IPS DF 6.9 (cell line): ENCODE measurements around the gene NXPH4.

Source experiments
- DNase-seq: peaks from one replicate; pipeline ENCODE4 v3.0.0-alpha.2; 2013; ENCODE audit warnings: low read depth, low spot score
- H3K27ac ChIP-seq: one replicate; pipeline ENCODE4 v1.5.1; 2013; ENCODE audit warnings: low read length, control low read depth
- H3K27me3 ChIP-seq: 2 replicates; pipeline ENCODE4 v1.6.1; 2013; ENCODE audit warnings: mild to moderate bottlenecking, low read length; ENCODE audit not compliant: control insufficient read depth, insufficient read depth
- H3K36me3 ChIP-seq: 2 replicates; pipeline ENCODE4 v1.6.1; 2013; ENCODE audit warnings: low read length; ENCODE audit not compliant: control insufficient read depth, insufficient read depth
- H3K4me1 ChIP-seq: 2 replicates; pipeline ENCODE4 v1.6.1; 2013; ENCODE audit warnings: low read length; ENCODE audit not compliant: control insufficient read depth, insufficient read depth
- H3K4me3 ChIP-seq: 2 replicates; pipeline ENCODE4 v1.5.1; 2013; ENCODE audit warnings: mild to moderate bottlenecking, low read length
- H3K9me3 ChIP-seq: 2 replicates; pipeline ENCODE4 v1.6.1; 2013; ENCODE audit warnings: low read length, inconsistent platforms; ENCODE audit not compliant: control insufficient read depth, insufficient read depth
- WGBS: extraction: QIAGEN DNeasy Blood & Tissue Kit; methylation state at CpG from one replicate; pipeline ENCODE4 v1.1.7; 2013; ENCODE audit warnings: mixed read lengths, missing lambda C conversion rate; ENCODE audit not compliant: insufficient read length, insufficient coverage; 5-methylcytosine and 5-hydroxymethylcytosine counted together

The NXPH4 gene

DNA sequence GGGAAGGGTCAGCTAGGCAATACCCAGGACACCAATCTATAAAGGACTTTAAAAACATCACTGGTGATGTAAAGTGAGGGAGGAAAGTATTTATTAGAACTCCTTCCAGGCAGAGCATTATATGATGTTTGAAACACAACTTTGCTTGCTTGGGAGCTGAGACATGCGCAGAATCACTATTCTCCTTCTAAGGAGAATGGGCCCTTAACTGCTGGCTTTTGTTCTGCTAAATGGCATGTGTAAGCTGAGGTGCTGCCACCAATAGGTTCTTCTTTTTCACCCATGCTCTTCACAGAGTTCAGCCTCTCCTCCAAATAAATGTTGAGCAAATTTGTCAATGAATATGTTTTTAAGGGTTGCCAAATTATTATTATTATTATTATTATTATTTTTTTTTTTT, 30.4 kb downstream of the NXPH4 start:
- no peak for DNase-seq
- Histone ChIP-seq H3K9me3 (no peaks in the 10 kb centered on the region), H3K27me3 (peaks cover 3% of the 10 kb centered on the region), H3K4me1 (peaks cover 14% of the 10 kb centered on the region), H3K4me3 (no peak overlapping the region), H3K36me3 (no peaks in the 10 kb centered on the region), H3K27ac (no peak overlapping the region)
- no CpG with 5 or more reads among the region's 1 CpG for WGBS

DNA sequence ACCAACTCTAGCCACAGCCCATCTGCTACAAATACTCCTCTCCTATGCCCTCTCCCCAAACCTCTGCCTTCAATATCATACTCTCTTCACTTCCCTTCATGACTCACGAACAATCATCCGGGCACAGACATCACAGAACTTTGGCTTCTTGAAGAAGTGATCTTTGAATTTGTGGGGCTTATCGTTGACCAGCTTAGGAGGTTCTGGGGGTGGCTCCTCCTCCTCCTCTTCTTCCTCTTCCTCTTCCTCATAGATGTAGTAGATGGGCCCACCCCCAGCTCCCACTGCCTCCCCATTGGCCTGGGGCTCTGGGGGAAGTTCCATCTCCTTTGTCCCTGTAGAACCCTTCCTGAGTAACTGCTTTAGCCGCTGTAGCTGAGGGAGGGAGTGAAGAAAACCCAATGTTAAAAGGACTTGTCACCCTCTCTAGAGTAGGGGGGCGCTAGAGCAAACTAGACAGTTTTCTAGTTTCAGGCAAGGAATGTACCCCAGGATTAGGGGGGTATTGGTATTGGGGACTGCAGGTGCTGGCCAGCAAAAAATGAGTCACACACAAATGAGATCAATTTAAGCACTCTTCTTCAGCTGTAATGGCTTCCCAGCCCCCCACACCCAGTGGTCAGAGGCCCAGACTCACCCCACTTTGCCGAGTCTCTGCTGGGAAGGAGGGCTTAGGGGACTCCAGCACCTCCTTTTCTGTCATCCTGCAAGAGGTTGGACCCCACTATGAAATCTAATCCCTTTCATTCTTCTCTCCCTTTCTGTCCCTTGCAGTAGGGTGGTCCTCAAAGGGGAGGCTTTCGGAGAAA, 32.5 kb downstream of the NXPH4 start:
- no peak overlapping the region for H3K4me3 ChIP-seq
- no peaks in the 10 kb centered on the region for H3K27me3 ChIP-seq
- no peak for DNase-seq
- no CpG with 5 or more reads among the region's 7 CpGs for WGBS
- H3K27ac ChIP-seq, result no peak overlapping the region
- no peaks in the 10 kb centered on the region for H3K36me3 ChIP-seq
- H3K9me3 ChIP-seq, result no peaks in the 10 kb centered on the region
- peaks cover 9% of the 10 kb centered on the region for H3K4me1 ChIP-seq

DNA sequence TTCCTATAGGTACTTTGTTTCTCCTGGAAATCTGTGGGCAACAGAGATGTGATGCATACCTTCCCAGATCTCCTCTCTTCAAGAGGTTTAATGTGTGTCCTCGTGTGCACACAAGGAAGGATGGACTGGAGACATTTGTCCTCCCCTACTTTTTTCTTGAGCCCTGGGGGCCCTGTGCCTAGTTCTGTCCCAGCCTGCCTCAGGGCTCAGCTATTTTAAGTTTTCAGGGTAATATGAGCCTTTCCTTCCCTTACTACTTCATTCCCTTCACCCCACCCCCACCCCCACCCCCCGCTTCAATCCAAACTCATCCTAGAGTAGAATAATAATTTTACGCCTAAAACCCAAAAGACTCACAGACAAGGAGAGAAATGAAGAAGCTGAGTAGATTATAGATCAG, 33.9 kb downstream of the NXPH4 start:
- Histone ChIP-seq H3K27me3 (no peaks in the 10 kb centered on the region), H3K4me1 (peaks cover 8% of the 10 kb centered on the region), H3K27ac (no peak overlapping the region), H3K9me3 (no peaks in the 10 kb centered on the region), H3K36me3 (no peaks in the 10 kb centered on the region; the same call in 1 of the 2 replicates), H3K4me3 (no peak overlapping the region)
- no peak for DNase-seq
- WGBS, result 100% methylated on average over 2 of the region's 3 CpGs

DNA sequence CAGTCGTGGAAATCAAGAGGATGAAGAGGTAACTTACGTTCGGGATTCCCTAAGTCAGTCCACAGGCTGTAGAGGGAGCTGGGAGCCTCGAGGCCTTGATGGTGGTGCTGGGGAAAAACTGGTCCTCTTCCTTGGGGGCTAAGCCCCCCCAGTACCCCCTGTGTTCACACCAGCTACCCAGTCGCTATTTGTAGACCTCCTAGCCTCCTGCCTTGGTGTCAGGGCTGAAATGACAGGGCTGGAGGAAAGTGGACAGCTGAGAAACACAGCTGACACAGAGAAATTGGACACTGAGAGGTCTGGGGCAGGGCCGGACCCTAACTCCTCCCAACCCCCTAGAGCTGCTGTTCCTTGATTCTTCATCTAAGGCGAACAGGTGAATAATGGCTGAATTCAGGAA, 34.4 kb downstream of the NXPH4 start, which contains the start of gene STAC3:
STAC3 (minus strand) TSS at position 232 of the 400 bp plus-strand sequence. CDS start 1,551 bp downstream, outside the sequence.
- DNase-seq, result no peak
- no CpG with 5 or more reads among the region's 7 CpGs for WGBS
- no peaks in the 10 kb centered on the region; the same call in 1 of the 2 replicates for H3K36me3 ChIP-seq
- peaks cover 8% of the 10 kb centered on the region for H3K4me1 ChIP-seq
- H3K4me3 ChIP-seq, result no peak within 1 kb of the TSS
- H3K9me3 ChIP-seq, result no peaks in the 10 kb centered on the region
- no peak within 1 kb of the TSS for H3K27ac ChIP-seq
- no peaks in the 10 kb centered on the region for H3K27me3 ChIP-seq

DNA sequence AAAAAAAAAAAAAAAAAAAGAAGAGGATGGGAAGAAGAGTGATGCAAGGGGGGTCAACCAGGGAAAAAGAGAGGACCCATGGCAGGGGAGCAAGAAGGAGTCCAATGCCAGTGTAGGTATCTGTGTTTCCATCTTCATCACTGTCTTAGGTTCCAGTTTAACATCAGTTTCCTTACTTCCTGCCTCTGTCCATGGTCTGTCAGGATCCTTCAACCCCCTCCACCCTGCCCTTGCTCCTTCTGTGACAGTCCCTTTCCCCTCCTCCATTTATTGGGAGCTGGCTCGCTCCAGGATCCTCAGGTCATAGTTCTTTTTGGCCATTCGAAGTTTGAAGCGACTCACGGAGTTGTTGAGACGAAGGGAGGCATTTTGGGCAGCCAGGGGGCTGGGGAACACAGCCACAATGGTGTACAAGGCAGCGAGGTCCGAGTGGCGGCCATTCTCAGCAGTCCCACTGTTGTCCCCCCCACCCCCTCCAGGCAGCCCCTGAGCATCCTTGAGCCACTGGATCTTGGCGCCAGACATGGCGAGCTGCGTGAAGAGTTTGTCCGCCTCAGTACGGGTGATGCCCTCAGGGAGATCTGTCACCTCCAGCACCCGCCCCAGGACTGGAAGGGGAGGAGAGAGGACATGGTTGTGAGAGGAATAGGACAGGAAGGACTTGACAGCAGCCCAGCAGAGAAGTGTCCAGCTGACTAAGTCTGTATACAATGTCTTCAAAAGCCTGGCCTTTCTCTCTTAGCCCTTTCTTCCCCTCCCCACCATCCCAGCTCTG, 38.1 kb downstream of the NXPH4 start:
- Histone ChIP-seq H3K4me1 (peaks cover 4% of the 10 kb centered on the region; the same call in 1 of the 2 replicates), H3K36me3 (peaks cover 3% of the 10 kb centered on the region; the same call in 1 of the 2 replicates), H3K27me3 (no peaks in the 10 kb centered on the region), H3K27ac (no peak overlapping the region), H3K4me3 (no peak overlapping the region), H3K9me3 (no peaks in the 10 kb centered on the region)
- no CpG with 5 or more reads among the region's 14 CpGs for WGBS
- no peak for DNase-seq

DNA sequence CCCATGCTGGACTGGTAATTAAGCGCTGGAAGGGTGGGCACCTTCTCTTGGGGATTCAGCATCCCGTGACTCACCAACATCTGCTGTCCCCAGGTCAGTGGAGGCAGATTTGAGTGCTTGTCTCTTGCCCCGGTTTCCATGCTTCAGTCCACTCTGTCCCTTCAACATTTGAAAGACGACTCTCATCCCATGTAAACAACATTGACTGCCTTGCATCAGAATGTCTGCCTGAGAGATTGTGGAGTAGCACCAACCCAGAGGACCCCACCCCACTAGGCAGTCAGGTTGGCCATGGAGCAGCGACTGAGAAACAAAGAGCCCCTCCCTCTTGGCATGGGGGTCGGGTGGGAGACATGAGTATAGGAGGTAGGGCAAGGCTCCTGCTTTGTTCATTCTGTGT, 39.3 kb downstream of the NXPH4 start:
- DNase-seq, result no peak
- Histone ChIP-seq H3K36me3 (peaks cover 3% of the 10 kb centered on the region; the same call in 1 of the 2 replicates), H3K4me1 (peaks cover 1% of the 10 kb centered on the region; the same call in 1 of the 2 replicates), H3K27ac (no peak overlapping the region), H3K27me3 (no peaks in the 10 kb centered on the region), H3K4me3 (no peak overlapping the region), H3K9me3 (no peaks in the 10 kb centered on the region)
- WGBS, result no CpG with 5 or more reads among the region's 6 CpGs

DNA sequence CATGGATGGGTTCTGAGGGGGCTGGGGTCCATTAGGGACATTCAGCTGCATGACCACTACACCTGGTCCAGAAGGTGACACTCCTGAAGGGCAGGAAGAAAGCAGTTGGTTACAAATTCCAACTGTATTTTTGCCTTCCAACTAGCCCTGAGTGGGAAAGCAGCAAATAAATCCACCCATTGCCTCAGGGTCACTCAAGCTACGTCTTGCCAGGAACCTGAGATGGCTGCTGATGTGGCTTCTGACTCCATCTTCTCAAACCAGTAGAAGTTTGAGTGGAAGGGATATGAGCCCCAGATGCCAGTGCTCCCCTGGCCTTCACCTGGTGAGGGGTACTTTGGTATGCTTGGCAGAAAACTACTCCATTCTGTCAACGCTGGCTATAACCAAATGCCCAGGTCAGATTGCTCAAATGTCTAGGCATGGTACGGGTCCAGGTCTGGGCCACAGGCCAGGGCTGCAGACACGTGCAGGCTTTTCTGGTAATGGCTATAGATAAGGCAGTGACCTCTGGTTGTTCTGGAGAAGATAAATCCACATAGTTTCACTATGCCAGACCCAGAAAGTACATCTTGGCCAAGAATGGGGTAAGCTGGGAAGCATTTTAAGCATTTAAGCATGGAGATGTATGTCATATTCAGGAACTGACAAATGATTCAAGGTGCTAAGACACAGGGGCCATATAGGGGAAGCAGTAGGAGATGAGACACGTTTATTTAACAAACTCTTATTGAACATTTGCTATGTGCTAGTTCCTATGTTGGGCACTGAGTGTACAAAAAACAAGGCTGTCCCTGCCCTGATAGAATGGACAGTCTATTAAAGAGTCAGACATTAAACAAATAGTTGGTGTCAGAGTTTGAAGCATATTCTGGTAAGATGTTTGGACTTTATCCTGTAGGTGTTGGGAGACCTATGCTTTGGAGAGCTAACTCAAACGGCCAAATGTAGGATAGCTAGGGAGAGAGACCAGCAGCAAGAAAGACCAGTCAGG, 42.7 kb downstream of the NXPH4 start:
- no CpG with 5 or more reads among the region's 6 CpGs for WGBS
- Histone ChIP-seq H3K27ac (no peak overlapping the region), H3K36me3 (peaks cover 3% of the 10 kb centered on the region; the same call in 1 of the 2 replicates), H3K4me1 (no peaks in the 10 kb centered on the region), H3K9me3 (no peaks in the 10 kb centered on the region), H3K4me3 (no peak overlapping the region), H3K27me3 (no peaks in the 10 kb centered on the region)
- DNase-seq, result no peak

DNA sequence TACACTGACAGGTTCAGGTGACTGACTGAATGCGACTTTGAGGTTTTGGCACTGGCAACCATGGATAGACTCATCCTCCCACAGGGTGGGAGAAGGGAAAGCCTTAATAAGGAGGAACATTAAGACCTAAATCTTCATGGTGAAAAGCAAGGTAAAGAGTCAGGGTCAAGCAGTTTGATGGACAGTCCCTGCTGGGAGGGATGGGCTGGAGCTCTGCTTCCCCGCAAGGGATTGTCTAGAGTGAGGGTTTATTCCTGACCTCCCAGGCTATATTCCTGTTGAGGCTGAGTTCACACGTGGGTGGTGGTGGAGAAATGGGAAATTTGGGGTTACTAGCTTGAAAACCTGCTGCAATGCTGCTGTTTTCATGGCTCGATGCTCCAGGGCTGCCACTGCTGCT, 43.8 kb downstream of the NXPH4 start:
- no peak overlapping the region for H3K4me3 ChIP-seq
- H3K27ac ChIP-seq, result no peak overlapping the region
- H3K4me1 ChIP-seq, result no peaks in the 10 kb centered on the region
- no peak for DNase-seq
- no CpG with 5 or more reads among the region's 4 CpGs for WGBS
- peaks cover 3% of the 10 kb centered on the region; the same call in 1 of the 2 replicates for H3K36me3 ChIP-seq
- no peaks in the 10 kb centered on the region for H3K27me3 ChIP-seq
- H3K9me3 ChIP-seq, result no peaks in the 10 kb centered on the region

DNA sequence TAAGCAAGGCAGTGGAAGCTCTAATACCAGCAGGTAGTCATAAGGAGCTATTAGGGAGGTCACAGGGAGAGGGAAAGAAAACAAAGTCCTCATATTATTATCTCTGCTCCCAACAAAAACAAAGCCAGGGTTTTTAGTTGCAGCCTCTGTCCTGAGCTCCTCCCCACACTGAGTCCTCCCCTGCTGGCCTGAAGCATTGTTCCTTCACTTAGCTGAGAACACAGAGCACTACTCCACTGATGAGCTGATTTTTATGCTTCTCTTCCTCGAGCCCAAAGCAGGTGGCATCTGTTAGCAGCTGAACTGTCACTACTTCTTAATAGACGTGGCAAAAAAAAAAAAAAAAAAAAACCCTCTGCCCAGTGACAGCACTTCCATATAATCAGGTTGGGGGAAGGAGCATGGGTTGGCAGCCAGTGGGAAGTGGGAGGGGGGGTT, 44.9 kb downstream of the NXPH4 start:
- no peaks in the 10 kb centered on the region for H3K9me3 ChIP-seq
- no peak overlapping the region for H3K27ac ChIP-seq
- 0 out of 2 replicates have a peak, but pooled peaks cover 3% of the 10 kb centered on the region for H3K36me3 ChIP-seq
- no peak for DNase-seq
- H3K4me1 ChIP-seq, result no peaks in the 10 kb centered on the region
- H3K4me3 ChIP-seq, result no peak overlapping the region
- WGBS, result no CpG with 5 or more reads among the region's 2 CpGs
- no peaks in the 10 kb centered on the region for H3K27me3 ChIP-seq
